DOHH2 (cell line): ENCODE data around the gene PAQR4.

Experiments
- H3F3A ChIP-seq: fragments of 200-600 bp; sonication (generic), shearing (Covaris generic); 2 replicates; pipeline ENCODE4 v1.6.0; 2016; ENCODE audit warnings: antibody characterized with exemption, mild to moderate bottlenecking; ENCODE audit not compliant: control insufficient read depth, insufficient read depth
- H3K27ac ChIP-seq: fragments of 200-600 bp; sonication (generic); 2 replicates; pipeline ENCODE4 v1.5.1; 2014; ENCODE audit warnings: low read depth, mild to moderate bottlenecking, low read length, moderate library complexity
- H3K27me3 ChIP-seq: fragments of 200-600 bp; sonication (generic); 2 replicates; pipeline ENCODE4 v1.6.1; 2014; ENCODE audit warnings: mild to moderate bottlenecking, low read length, mixed read lengths; ENCODE audit not compliant: control insufficient read depth
- H3K36me3 ChIP-seq: fragments of 200-600 bp; sonication (generic); 2 replicates; pipeline ENCODE4 v1.6.1; 2014; ENCODE audit warnings: mild to moderate bottlenecking, low read length, moderate library complexity, mixed read lengths; ENCODE audit not compliant: control insufficient read depth
- H3K4me1 ChIP-seq: fragments of 200-600 bp; sonication (generic); 2 replicates; pipeline ENCODE4 v1.6.1; 2014; ENCODE audit warnings: mild to moderate bottlenecking, low read length, mixed read lengths; ENCODE audit not compliant: control insufficient read depth
- H3K4me2 ChIP-seq: fragments of 200-600 bp; sonication (generic); 2 replicates; pipeline ENCODE4 v1.6.0; 2014; ENCODE audit warnings: mild to moderate bottlenecking, low read length, moderate library complexity
- H3K4me3 ChIP-seq: fragments of 200-600 bp; sonication (generic); 2 replicates; pipeline ENCODE4 v1.5.1; 2014; ENCODE audit warnings: mild to moderate bottlenecking, low read length, mixed read lengths
- H3K79me2 ChIP-seq: fragments of 200-600 bp; sonication (generic); 2 replicates; pipeline ENCODE4 v1.6.1; 2014; ENCODE audit warnings: mild to moderate bottlenecking, low read length, mixed read lengths; ENCODE audit not compliant: control insufficient read depth
- H3K9me2 ChIP-seq: fragments of 200-600 bp; sonication (generic); replicated peaks from 2 replicates; pipeline ENCODE4 v1.6.1; 2014; ENCODE audit warnings: mild to moderate bottlenecking, low read length, mixed read lengths; ENCODE audit not compliant: control insufficient read depth
- H3K9me3 ChIP-seq: fragments of 200-600 bp; sonication (generic); 2 replicates; pipeline ENCODE4 v1.6.1; 2014; ENCODE audit warnings: antibody characterized with exemption, low read length, mixed read lengths; ENCODE audit not compliant: control insufficient read depth, insufficient read depth
- H4K20me1 ChIP-seq: fragments of 200-600 bp; sonication (generic); 2 replicates; pipeline ENCODE4 v1.6.0; 2014; ENCODE audit warnings: low read depth, mild to moderate bottlenecking, antibody characterized with exemption, low read length, moderate library complexity; ENCODE audit not compliant: control insufficient read depth, insufficient read depth
- CTCF ChIP-seq: fragments of 200-600 bp; sonication (generic); IDR thresholded peaks from one replicate; pipeline ENCODE4 v1.5.1; 2014; ENCODE audit warnings: antibody characterized with exemption, mild to moderate bottlenecking, low read depth, low read length; ENCODE audit not compliant: poor library complexity, severe bottlenecking
- EZH2phosphoT487 ChIP-seq: fragments of 200-600 bp; sonication (generic); IDR thresholded peaks from 2 replicates; pipeline ENCODE4 v1.6.1; 2017; ENCODE audit warnings: borderline replicate concordance, mild to moderate bottlenecking, antibody characterized with exemption, low read length, moderate library complexity, mixed read lengths

The PAQR4 gene

GRCh38 chr16:2955779-2956578 is 13.2 kb upstream of the PAQR4 start:
- Histone ChIP-seq H3K79me2 (no peaks in the 10 kb centered on the region), H3K4me1 (peaks cover 36% of the 10 kb centered on the region), H4K20me1 (no peaks in the 10 kb centered on the region), H3K27ac (no peak overlapping the region), H3K9me2 (no peaks in the 10 kb centered on the region), H3K4me2 (no peak overlapping the region), H3K36me3 (no peaks in the 10 kb centered on the region), H3K27me3 (peaks cover 7% of the 10 kb centered on the region; the same call in 1 of the 2 replicates), H3K4me3 (no peak overlapping the region), H3F3A (0 out of 2 replicates have a peak, but pooled peaks cover 3% of the 10 kb centered on the region), H3K9me3 (no peaks in the 10 kb centered on the region)
- TF ChIP-seq EZH2phosphoT487 = no peak
- no peak for TF ChIP-seq CTCF

GRCh38 chr16:2956579-2956956 is 12.6 kb upstream of the PAQR4 start:
- 0 out of 2 replicates have a peak, but pooled peaks cover 3% of the 10 kb centered on the region for H3F3A ChIP-seq
- peaks cover 7% of the 10 kb centered on the region; the same call in 1 of the 2 replicates for H3K27me3 ChIP-seq
- H3K4me2 ChIP-seq = no peak overlapping the region
- H3K79me2 ChIP-seq = no peaks in the 10 kb centered on the region
- no peaks in the 10 kb centered on the region for H4K20me1 ChIP-seq
- H3K4me1 ChIP-seq = peaks cover 42% of the 10 kb centered on the region
- TF ChIP-seq CTCF = no peak
- TF ChIP-seq EZH2phosphoT487 = no peak
- H3K9me3 ChIP-seq = no peaks in the 10 kb centered on the region
- H3K9me2 ChIP-seq = no peaks in the 10 kb centered on the region
- no peaks in the 10 kb centered on the region for H3K36me3 ChIP-seq
- no peak overlapping the region for H3K27ac ChIP-seq
- H3K4me3 ChIP-seq = no peak overlapping the region

- peaks cover 7% of the 10 kb centered on the region; the same call in 1 of the 2 replicates for H3K27me3 ChIP-seq
- H3K36me3 ChIP-seq = no peaks in the 10 kb centered on the region
- TF ChIP-seq EZH2phosphoT487 (no peak), CTCF (no peak)
- no peaks in the 10 kb centered on the region for H3K79me2 ChIP-seq
- H4K20me1 ChIP-seq = no peaks in the 10 kb centered on the region
- H3K4me2 ChIP-seq = no peak overlapping the region
- peaks cover 13% of the 10 kb centered on the region for H3F3A ChIP-seq
- H3K9me3 ChIP-seq = no peaks in the 10 kb centered on the region
- H3K27ac ChIP-seq = no peak overlapping the region
- peaks cover 50% of the 10 kb centered on the region for H3K4me1 ChIP-seq
- no peak overlapping the region for H3K4me3 ChIP-seq
- no peaks in the 10 kb centered on the region for H3K9me2 ChIP-seq
Observed at GRCh38 chr16:2959206-2959605, 9.9 kb upstream of the PAQR4 start.
